Left lung (tissue), 10 donors: ENCODE results near the gene ROBO3. TPM values are rescaled to one million over a fixed set of nuclear protein-coding genes. Genes with fewer than 3 reads are reported as not detected.

Source experiments
- ATAC-seq: fragments of 200-7000 bp; cut with Tn5 transposase; one replicate; pipeline ENCODE4 v1.9.1; 2020; ENCODE audit warnings: moderate library complexity
- DNase-seq, 4 donors: peaks; one replicate each; pipeline ENCODE4 v3.0.0-alpha.2; 2013 to 2020
- H3K27ac ChIP-seq, 2 donors: fragments of 200-600 bp; sonication (generic) in 1 of 2; one replicate each; pipeline versions ENCODE4 v1.5.0 to v1.8.0; 2020 to 2021
- H3K27me3 ChIP-seq, 2 donors: fragments of 200-600 bp; sonication (generic) in 1 of 2; one replicate each; pipeline versions ENCODE4 v1.5.0 to v1.8.0; 2020 to 2021
- H3K36me3 ChIP-seq, 2 donors: fragments of 200-600 bp; sonication (generic) in 1 of 2; one replicate each; pipeline versions ENCODE4 v1.5.0 to v1.8.0; 2020 to 2021
- H3K4me1 ChIP-seq, 2 donors: fragments of 200-600 bp; one replicate each; pipeline ENCODE4 v1.8.0; 2021
- H3K4me3 ChIP-seq, 2 donors: fragments of 200-600 bp; sonication (generic) in 1 of 2; one replicate each; pipeline versions ENCODE4 v1.5.0 to v1.8.0; 2020 to 2021; ENCODE audit warnings: mild to moderate bottlenecking in 1 of 2
- H3K9me3 ChIP-seq, 2 donors: fragments of 200-600 bp; sonication (generic) in 1 of 2; one replicate each; pipeline versions ENCODE4 v1.5.0 to v1.8.0; 2020 to 2021
- intact Hi-C, 2 donors: fragments of 100-400 bp; cut with DNase I; formaldehyde crosslinking; loops; one replicate each; pipeline versions ENCODE4 v1.11.2 to v1.14.2; 2022
- polyA plus RNA-seq, 6 donors: library from polyadenylated mRNA; unstranded; fragments of 120-200 nt; gene quantifications; one replicate each; pipeline ENCODE4 v1.2.1, GENCODE V29; 2013; ENCODE audit not compliant: insufficient read length in 6 of 6
- total RNA-seq, 2 donors: library from RNA; stranded (reverse); fragmentation: NEBNext Ultra II Directional; extraction: Animal tissue kit (Norgen Biotek cat#: 25700); gene quantifications; one replicate each; pipeline ENCODE4 v1.2.1, GENCODE V29; 2021
- TF ChIP-seq, protein P1 (sequence below), 2 donors: fragments of 200-600 bp; sonication (generic) in 1 of 2; IDR thresholded peaks; one replicate each; pipeline versions ENCODE4 v1.5.0 to v1.8.0; 2021; ENCODE audit warnings: antibody characterized with exemption in 2 of 2
- donor health status: DM: no; HTN: yes; CAD: no.
- donor health status: DM: no; HTN: no; CAD: no.

The ROBO3 gene
- total and polyA plus RNA-seq, 8 donors = 11.0 to 54.8 (median 43.7) TPM

DNA sequence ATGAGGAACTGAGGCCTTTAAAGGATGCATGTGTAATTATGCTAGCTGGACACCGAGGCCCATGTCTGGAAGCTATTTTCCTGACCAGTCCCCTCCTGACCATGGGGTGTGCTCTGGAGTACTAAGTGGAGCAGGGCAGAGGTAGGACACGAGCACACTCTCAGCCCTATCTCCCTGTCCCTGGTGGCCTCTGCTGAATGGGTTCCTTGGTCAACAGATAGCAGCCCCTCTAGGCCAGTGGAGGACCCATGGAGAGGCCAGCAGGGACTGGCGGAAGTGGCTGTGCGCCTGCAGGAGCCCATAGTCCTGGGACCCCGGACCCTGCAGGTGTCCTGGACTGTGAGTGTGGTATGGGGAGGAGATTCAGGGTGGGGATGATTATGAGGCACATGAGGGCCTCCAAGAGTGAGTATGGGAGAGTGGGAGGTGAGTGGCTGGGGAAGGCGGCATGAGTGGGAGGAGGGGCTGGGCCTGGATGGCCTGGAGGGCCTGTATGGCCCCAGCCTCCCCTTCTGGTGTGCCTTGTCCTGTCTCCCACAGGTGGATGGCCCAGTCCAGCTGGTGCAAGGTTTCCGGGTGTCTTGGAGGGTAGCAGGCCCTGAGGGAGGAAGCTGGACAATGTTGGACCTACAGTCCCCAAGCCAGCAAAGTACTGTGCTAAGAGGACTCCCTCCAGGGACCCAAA lies 9.5 kb downstream of the ROBO3 start:
- intact Hi-C loops = no loop called here
- Histone ChIP-seq H3K4me1 (peaks cover 11 to 17% of the 10 kb centered on the region in 2 donors), H3K36me3 (no peaks in the 10 kb centered on the region), H3K27me3 (peaks cover 23 to 82% of the 10 kb centered on the region in 2 donors), H3K4me3 (no peak overlapping the region), H3K27ac (no peak overlapping the region), H3K9me3 (no peaks in the 10 kb centered on the region)
- TF ChIP-seq, protein P1, sequence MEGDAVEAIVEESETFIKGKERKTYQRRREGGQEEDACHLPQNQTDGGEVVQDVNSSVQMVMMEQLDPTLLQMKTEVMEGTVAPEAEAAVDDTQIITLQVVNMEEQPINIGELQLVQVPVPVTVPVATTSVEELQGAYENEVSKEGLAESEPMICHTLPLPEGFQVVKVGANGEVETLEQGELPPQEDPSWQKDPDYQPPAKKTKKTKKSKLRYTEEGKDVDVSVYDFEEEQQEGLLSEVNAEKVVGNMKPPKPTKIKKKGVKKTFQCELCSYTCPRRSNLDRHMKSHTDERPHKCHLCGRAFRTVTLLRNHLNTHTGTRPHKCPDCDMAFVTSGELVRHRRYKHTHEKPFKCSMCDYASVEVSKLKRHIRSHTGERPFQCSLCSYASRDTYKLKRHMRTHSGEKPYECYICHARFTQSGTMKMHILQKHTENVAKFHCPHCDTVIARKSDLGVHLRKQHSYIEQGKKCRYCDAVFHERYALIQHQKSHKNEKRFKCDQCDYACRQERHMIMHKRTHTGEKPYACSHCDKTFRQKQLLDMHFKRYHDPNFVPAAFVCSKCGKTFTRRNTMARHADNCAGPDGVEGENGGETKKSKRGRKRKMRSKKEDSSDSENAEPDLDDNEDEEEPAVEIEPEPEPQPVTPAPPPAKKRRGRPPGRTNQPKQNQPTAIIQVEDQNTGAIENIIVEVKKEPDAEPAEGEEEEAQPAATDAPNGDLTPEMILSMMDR (IDR thresholded peaks at IDR 0.05) = no peak
- DNase-seq = no peak
- no peak for ATAC-seq

DNA sequence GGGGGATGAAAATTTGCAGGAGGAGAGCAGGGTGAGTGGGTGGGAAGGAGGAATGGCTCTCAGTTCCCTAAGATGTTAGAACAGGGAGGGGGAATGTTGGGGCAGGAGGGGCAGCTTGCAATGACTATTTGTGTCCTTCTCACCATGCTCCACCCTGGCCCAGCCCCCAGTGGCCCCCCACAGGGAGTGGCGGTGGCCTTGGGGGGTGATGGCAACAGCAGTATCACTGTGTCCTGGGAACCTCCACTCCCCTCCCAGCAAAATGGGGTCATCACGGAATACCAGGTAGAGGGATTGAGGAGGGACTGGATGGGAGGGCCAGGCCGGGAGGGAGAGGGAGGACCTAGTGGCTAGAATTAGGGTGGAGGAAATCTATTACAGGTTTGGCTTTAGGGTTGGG lies 10.2 kb downstream of the ROBO3 start:
- Histone ChIP-seq H3K9me3 (no peaks in the 10 kb centered on the region), H3K27me3 (peaks cover 17 to 75% of the 10 kb centered on the region in 2 donors), H3K36me3 (no peaks in the 10 kb centered on the region), H3K27ac (no peak overlapping the region), H3K4me1 (peaks cover 11 to 17% of the 10 kb centered on the region in 2 donors), H3K4me3 (no peak overlapping the region)
- TF ChIP-seq, protein P1 (IDR thresholded peaks at IDR 0.05) = no peak
- intact Hi-C loops = no loop called here
- DNase-seq = no peak
- no peak for ATAC-seq

DNA sequence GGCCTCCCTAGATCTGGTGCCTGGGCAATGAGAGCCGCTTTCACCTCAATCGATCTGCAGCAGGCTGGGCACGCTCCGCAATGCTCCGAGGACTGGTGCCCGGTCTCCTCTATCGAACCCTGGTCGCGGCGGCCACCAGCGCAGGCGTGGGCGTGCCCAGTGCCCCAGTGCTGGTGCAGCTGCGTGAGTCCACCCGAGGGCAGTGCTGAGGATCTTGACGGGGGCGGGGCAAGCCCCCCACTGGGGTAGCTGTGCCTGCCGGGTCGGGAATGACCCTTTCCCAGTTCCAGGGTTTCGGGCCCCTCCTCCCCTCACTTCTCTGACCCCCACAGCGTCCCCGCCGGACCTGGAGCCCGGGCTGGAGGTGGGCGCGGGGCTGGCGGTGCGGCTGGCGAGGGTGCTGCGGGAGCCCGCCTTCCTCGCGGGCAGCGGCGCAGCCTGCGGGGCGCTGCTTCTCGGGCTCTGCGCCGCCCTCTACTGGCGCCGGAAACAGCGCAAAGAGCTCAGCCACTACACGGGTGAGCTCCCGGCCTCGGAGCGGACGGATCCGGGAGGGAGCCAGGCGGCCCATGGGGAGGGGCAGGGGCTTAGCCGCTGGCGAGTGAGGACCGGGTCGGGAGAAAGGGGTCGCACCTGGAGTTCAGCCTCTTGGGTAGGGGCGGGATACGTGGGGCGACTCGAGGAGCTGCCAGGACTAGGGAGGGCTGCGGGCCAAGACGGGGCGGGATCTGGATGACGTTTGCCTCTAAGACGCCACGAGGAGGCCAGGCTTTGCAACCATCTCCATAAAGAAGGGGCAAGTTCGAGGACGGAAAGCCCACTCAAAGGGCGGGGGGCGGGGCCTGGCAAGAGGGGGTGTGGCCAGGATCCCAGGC lies 10.9 kb downstream of the ROBO3 start:
- DNase-seq = peak; percentile 87 to 96 (median 95)
- peak overlapping the region; percentile 43 to 58 for H3K4me3 ChIP-seq
- TF ChIP-seq, protein P1 (IDR thresholded peaks at IDR 0.05) = peak; percentile 63 to 67
- H3K9me3 ChIP-seq = no peaks in the 10 kb centered on the region
- H3K36me3 ChIP-seq = no peaks in the 10 kb centered on the region
- intact Hi-C loops = no loop called here
- H3K27me3 ChIP-seq = peaks cover 10 to 67% of the 10 kb centered on the region in 2 donors
- peaks cover 11 to 17% of the 10 kb centered on the region in 2 donors for H3K4me1 ChIP-seq
- peak overlapping the region; percentile 81 to 87 for H3K27ac ChIP-seq
- ATAC-seq = peak; percentile 96

DNA sequence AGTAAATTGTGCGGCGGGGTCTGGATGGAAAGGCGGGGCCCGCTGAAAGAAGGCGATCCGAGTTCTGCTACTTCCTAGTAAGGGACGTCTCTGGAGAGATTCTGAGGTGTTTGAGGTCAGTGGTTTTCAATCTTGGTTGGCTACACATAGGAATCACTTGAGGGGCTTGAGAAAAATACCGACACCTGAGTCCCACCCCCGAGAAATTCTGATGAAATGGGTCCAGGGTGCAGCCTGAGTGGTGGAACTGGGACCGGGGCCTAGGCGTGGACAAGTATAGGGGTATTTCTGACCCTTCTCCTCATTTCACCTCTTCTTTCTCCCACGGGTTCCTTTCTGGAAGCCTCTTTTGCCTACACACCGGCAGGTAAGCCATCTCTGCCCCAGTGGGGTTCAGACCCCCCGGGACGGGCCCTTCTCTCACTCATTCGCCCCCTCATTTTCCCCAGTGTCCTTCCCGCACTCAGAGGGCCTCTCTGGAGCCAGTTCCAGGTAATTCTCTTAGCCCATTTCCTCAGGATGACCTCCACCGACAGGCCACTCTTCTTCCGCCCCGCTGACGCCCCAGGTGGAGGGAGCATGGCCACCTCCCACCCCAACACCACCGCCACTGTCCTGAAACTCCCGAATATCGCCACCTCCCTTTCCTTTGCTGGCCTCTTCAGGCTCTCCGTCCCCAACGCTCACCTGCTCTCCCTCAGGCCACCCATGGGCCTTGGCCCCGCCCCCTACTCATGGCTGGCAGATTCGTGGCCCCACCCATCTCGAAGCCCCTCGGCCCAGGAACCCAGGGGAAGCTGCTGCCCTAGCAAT lies 11.8 kb downstream of the ROBO3 start:
- TF ChIP-seq, protein P1 (IDR thresholded peaks at IDR 0.05) = no peak
- Histone ChIP-seq H3K27me3 (peaks cover 10 to 58% of the 10 kb centered on the region in 2 donors), H3K27ac (peak overlapping the region in 1 of 2 donors; percentile 81), H3K9me3 (no peaks in the 10 kb centered on the region), H3K4me3 (peak overlapping the region; percentile 43 to 58), H3K4me1 (peaks cover 11 to 17% of the 10 kb centered on the region in 2 donors), H3K36me3 (no peaks in the 10 kb centered on the region)
- intact Hi-C loops = no loop called here
- no peak for DNase-seq
- peak; percentile 1 for ATAC-seq
